ENCODE data around the gene GTPBP6.

GTPBP6 gene

DNA sequence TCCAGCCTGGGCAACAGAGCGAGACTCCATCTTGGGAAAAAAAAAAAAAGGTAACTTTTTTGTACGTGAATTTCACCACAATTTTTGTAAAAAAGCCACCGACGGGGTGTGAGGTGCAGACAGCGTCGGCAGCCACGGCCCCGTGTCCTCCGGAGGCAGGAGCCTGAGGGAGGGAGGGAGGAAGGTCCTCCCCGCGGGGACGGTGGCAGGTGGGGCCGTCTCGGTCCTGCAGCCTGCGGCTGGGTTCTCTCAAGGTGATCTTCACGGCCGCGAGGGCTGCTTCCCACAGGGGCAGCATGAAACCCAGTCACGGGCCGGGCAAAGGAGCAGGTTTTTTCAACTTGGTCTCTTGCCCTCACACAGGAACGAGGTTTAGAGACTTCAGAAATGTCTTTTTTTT, 23.5 kb downstream of the GTPBP6 start:
- no peak overlapping the region for H3K27ac ChIP-seq (ENCODE audit: low read depth, low read length)
- no peaks in the 10 kb centered on the region for H4K20me1 ChIP-seq (ENCODE audit: control insufficient read depth, insufficient read depth, low read depth, low read length)
- no peaks in the 10 kb centered on the region for H3K9me2 ChIP-seq (replicated peaks; ENCODE audit: control insufficient read depth, low read length)
- H3K9me3 ChIP-seq (ENCODE audit: control insufficient read depth, insufficient read depth, low read length), result no peaks in the 10 kb centered on the region
- H3K27me3 ChIP-seq (ENCODE audit: control insufficient read depth, low read length), result no peaks in the 10 kb centered on the region
- 0 out of 2 replicates have a peak, but pooled peaks cover 2% of the 10 kb centered on the region for H3F3A ChIP-seq (ENCODE audit: control insufficient read depth, insufficient read depth)
- TF ChIP-seq EZH2phosphoT487 (IDR thresholded peaks at IDR 0.05; ENCODE audit: borderline replicate concordance, low read length), result no peak
- TF ChIP-seq, protein P1, sequence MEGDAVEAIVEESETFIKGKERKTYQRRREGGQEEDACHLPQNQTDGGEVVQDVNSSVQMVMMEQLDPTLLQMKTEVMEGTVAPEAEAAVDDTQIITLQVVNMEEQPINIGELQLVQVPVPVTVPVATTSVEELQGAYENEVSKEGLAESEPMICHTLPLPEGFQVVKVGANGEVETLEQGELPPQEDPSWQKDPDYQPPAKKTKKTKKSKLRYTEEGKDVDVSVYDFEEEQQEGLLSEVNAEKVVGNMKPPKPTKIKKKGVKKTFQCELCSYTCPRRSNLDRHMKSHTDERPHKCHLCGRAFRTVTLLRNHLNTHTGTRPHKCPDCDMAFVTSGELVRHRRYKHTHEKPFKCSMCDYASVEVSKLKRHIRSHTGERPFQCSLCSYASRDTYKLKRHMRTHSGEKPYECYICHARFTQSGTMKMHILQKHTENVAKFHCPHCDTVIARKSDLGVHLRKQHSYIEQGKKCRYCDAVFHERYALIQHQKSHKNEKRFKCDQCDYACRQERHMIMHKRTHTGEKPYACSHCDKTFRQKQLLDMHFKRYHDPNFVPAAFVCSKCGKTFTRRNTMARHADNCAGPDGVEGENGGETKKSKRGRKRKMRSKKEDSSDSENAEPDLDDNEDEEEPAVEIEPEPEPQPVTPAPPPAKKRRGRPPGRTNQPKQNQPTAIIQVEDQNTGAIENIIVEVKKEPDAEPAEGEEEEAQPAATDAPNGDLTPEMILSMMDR (IDR thresholded peaks at IDR 0.05; ENCODE audit: low read depth, low read length, poor library complexity, severe bottlenecking), result no peak
- H3K4me2 ChIP-seq (ENCODE audit: low read length), result no peak overlapping the region
- H3K36me3 ChIP-seq (ENCODE audit: control insufficient read depth, low read length), result peaks cover 64% of the 10 kb centered on the region
- H3K4me1 ChIP-seq (ENCODE audit: control insufficient read depth, low read length), result no peaks in the 10 kb centered on the region
- peaks cover 3% of the 10 kb centered on the region; the same call in 1 of the 2 replicates for H3K79me2 ChIP-seq (ENCODE audit: control insufficient read depth, low read length)
- H3K4me3 ChIP-seq (ENCODE audit: low read length), result no peak overlapping the region

DNA sequence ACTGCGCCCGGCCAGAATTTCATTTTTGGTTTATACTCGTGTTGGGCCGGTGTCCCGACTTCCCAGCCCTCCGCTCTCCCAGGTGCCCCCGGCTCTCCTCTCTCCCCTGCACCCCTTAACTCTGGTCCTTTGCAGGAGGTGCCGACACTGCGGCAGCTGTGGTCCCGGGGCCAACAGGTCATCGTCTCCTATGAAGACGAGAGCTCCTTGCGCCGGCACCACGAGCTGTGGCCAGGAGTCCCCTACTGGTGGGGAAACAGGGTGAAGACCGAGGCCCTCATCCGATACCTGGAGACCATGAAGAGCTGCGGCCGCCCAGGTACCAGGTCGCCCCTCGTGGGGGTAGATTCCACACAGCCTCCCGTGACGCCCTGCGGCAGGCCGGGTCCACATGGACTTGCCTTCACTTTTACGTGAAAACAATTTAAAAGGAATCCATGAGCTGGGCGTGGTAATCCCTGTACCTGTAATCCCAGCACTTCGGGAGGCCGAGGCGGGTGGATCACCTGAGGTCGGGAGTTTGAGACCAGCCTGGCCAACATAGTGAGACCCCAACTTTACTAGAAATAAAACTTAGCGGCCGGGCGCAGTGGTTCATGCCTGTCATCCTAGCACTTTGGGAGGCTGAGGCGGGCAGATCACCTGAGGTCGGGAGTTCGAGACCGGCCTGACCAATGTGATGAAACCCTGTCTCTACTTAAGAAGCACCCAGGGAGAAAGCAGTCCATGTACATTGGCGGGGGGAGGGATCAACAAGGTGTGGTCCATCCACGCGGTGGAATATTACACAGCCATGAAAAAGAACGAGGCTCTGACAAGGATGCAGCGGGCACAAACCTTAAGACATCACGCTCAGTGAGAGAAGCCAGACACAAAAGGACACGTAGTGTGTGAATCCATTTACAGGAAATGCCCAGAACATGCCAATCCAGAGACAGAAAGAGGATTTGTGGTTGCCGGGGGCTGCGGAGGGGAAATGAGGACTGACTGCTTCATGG, 25.4 kb downstream of the GTPBP6 start:
- H3K9me3 ChIP-seq (ENCODE audit: control insufficient read depth, insufficient read depth, low read length), result no peaks in the 10 kb centered on the region
- TF ChIP-seq EZH2phosphoT487 (IDR thresholded peaks at IDR 0.05; ENCODE audit: borderline replicate concordance, low read length), result no peak
- TF ChIP-seq, protein P1 (IDR thresholded peaks at IDR 0.05; ENCODE audit: low read depth, low read length, poor library complexity, severe bottlenecking), result no peak
- peaks cover 66% of the 10 kb centered on the region for H3K36me3 ChIP-seq (ENCODE audit: control insufficient read depth, low read length)
- no peaks in the 10 kb centered on the region for H3K27me3 ChIP-seq (ENCODE audit: control insufficient read depth, low read length)
- no peak overlapping the region for H3K4me3 ChIP-seq (ENCODE audit: low read length)
- no peak overlapping the region for H3K4me2 ChIP-seq (ENCODE audit: low read length)
- no peaks in the 10 kb centered on the region for H3K9me2 ChIP-seq (replicated peaks; ENCODE audit: control insufficient read depth, low read length)
- no peaks in the 10 kb centered on the region for H3K4me1 ChIP-seq (ENCODE audit: control insufficient read depth, low read length)
- no peaks in the 10 kb centered on the region for H4K20me1 ChIP-seq (ENCODE audit: control insufficient read depth, insufficient read depth, low read depth, low read length)
- H3F3A ChIP-seq (ENCODE audit: control insufficient read depth, insufficient read depth), result 0 out of 2 replicates have a peak, but pooled peaks cover 2% of the 10 kb centered on the region
- peaks cover 10% of the 10 kb centered on the region for H3K79me2 ChIP-seq (ENCODE audit: control insufficient read depth, low read length)
- H3K27ac ChIP-seq (ENCODE audit: low read depth, low read length), result no peak overlapping the region

- Histone ChIP-seq H3K79me2 (ENCODE audit: control insufficient read depth, low read length) (peaks cover 21% of the 10 kb centered on the region), H3K36me3 (ENCODE audit: control insufficient read depth, low read length) (peaks cover 75% of the 10 kb centered on the region), H3K4me1 (ENCODE audit: control insufficient read depth, low read length) (peaks cover 3% of the 10 kb centered on the region; the same call in 1 of the 2 replicates), H4K20me1 (ENCODE audit: control insufficient read depth, insufficient read depth, low read depth, low read length) (no peaks in the 10 kb centered on the region; the same call in 1 of the 2 replicates), H3K9me2 (replicated peaks; ENCODE audit: control insufficient read depth, low read length) (no peaks in the 10 kb centered on the region), H3F3A (ENCODE audit: control insufficient read depth, insufficient read depth) (0 out of 2 replicates have a peak, but pooled peaks cover 2% of the 10 kb centered on the region), H3K4me3 (ENCODE audit: low read length) (no peak overlapping the region), H3K27me3 (ENCODE audit: control insufficient read depth, low read length) (no peaks in the 10 kb centered on the region), H3K27ac (ENCODE audit: low read depth, low read length) (no peak overlapping the region), H3K9me3 (ENCODE audit: control insufficient read depth, insufficient read depth, low read length) (no peaks in the 10 kb centered on the region), H3K4me2 (ENCODE audit: low read length) (no peak overlapping the region)
- TF ChIP-seq EZH2phosphoT487 (IDR thresholded peaks at IDR 0.05; ENCODE audit: borderline replicate concordance, low read length), result no peak
- TF ChIP-seq, protein P1 (IDR thresholded peaks at IDR 0.05; ENCODE audit: low read depth, low read length, poor library complexity, severe bottlenecking), result no peak
Observed at GRCh38 chrX:291411-291901, 27.1 kb downstream of the GTPBP6 start.

All from DOHH2 (cell line).